GM12872 (cell line): ENCODE results near the gene TRMT6.

ENCODE experiments used
- CTCF ChIP-seq: IDR thresholded peaks from 3 replicates; pipeline ENCODE4 v1.5.1; 2011; ENCODE audit warnings: low read depth, mild to moderate bottlenecking, low read length, moderate library complexity; ENCODE audit not compliant: insufficient read depth

TRMT6 gene

GRCh38 chr20:5973172-5973571, 22.8 kb upstream of the TRMT6 start:
- no peak for TF ChIP-seq CTCF

- no peak for TF ChIP-seq CTCF
These were observed 20.9 kb upstream of the TRMT6 start for GRCh38 chr20:5971203-5971602.

GRCh38 chr20:5970381-5970780, 20.0 kb upstream of the TRMT6 start:
- TF ChIP-seq CTCF = no peak

GRCh38 chr20:5969940-5970339, 19.6 kb upstream of the TRMT6 start:
- no peak for TF ChIP-seq CTCF

GRCh38 chr20:5969348-5969935, 19.1 kb upstream of the TRMT6 start:
- no peak for TF ChIP-seq CTCF

GRCh38 chr20:5968462-5968861, 18.1 kb upstream of the TRMT6 start:
- TF ChIP-seq CTCF = no peak

GRCh38 chr20:5967469-5967868, 17.1 kb upstream of the TRMT6 start:
- no peak for TF ChIP-seq CTCF

GRCh38 chr20:5949943-5950270, 426 bp downstream of the TRMT6 start:
- TF ChIP-seq CTCF = no peak
